Keratinocyte (primary cell): ENCODE measurements around the gene PKP2.

Experiments used
- CTCF ChIP-seq, 3 experiments: IDR thresholded peaks in 1 of 3; conservative IDR thresholded peaks in 1 of 3; optimal IDR thresholded peaks in 1 of 3; 2 replicates in 2 of 3; 3 replicates in 1 of 3; pipeline versions ENCODE3 to v1.5.1; 2011; ENCODE audit warnings: low read length in 3 of 3, mild to moderate bottlenecking in 3 of 3, moderate library complexity in 2 of 3, control low read depth in 1 of 3, inconsistent platforms in 1 of 3; ENCODE audit not compliant: insufficient read depth in 2 of 3; ENCODE audit errors: extremely low read depth in 1 of 3
- EZH2 ChIP-seq: IDR thresholded peaks from one replicate; pipeline ENCODE4 v1.6.1; 2012; ENCODE audit warnings: inconsistent platforms, mild to moderate bottlenecking, low read length, moderate library complexity

- TF ChIP-seq CTCF (optimal IDR thresholded peaks at IDR 0.05 in 1 of 3, IDR thresholded peaks at IDR 0.05 in 1 of 3, conservative IDR thresholded peaks at IDR 0.05 in 1 of 3; ENCODE audit: extremely low read depth in 1 of 3, insufficient read depth in 2 of 3, low read length in 3 of 3) (no peak), EZH2 (no peak)
Measured at GRCh38 chr12:32824596-32824995, 72.0 kb downstream of the PKP2 start.
